LNCAP (cell line): ENCODE results near the gene NUP210.

Experiments
- CTCF ChIP-seq: fragments of 450-650 bp; IDR thresholded peaks from 2 replicates; pipeline ENCODE4 v1.5.1; 2017; ENCODE audit warnings: mild to moderate bottlenecking

NUP210 gene

DNA sequence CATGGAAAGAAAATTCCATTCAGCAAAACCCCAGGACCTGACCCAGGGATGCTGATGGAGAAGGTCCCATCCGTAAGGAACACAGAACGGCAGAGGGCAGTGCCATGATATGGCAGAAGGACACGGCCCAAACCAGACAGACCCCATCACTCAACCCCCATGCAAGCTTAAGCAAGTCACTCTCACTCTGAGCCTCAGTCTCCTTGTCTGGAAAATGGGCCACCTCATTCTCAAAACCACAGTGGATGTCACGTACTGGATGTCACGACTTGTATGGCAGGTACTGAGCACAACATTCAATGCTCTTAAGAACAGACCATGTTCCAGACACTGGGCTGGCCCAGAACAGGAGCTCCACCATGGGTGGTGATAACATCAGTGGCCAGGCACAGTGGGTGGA is 90.4 kb downstream of the NUP210 start:
- no peak for TF ChIP-seq CTCF

GRCh38 chr3:13325892-13326443 is 94.2 kb downstream of the NUP210 start:
- no peak for TF ChIP-seq CTCF

- TF ChIP-seq CTCF: no peak
These were observed 95.2 kb downstream of the NUP210 start for GRCh38 chr3:13324835-13325501.

GRCh38 chr3:13323822-13324221 is 96.3 kb downstream of the NUP210 start:
- no peak for TF ChIP-seq CTCF

DNA sequence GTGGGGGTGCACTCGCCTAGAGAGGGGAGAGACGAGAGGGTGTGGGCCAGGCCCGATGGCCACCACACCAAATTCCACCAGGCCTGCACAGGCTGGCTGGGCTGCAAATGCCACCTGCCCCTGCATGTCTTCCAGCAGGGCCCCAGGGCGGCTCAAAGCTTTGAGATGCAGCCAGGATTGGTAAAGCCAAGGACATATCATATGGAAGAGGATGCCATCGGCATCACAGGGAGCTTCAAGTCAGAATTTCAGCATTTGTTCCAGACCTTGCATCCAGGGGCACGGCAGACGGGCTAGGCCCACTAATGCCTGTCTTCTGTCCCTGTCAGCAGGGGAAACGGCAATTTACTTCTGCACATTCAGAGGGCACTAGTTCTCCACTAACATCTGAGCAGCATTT is 97.8 kb downstream of the NUP210 start:
- TF ChIP-seq CTCF: no peak

DNA sequence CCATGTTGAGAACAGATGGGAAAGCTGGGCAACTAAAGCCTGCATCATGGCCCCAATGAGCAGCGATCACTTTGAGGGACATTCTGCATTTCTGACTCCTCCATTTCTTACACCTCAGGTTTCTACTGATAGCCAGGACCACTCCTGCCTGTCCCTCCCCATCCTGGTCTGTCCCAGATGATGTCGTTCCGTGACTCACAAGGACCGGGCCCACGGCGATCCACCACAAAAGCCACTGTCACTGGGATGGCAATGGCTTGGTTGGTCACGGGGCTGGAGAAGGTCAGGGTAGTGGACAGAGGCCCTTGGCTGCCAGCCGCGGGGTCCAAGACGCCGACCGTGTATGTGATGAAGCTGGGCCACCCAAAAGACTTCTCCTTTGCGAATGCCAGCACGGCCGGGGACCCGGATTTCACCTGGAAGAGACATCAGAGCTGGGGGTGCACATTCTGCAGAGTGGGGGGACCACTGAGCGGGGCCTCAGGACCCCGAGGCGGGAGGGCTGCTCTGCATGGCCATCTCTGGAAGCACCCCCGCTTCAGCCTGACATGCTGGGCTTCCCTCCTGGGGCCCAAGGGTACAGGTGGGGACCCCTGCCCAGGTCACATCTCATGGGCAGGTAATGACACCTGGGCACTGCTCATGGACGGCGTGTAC is 100.4 kb downstream of the NUP210 start:
- no peak for TF ChIP-seq CTCF

- no peak for TF ChIP-seq CTCF
These were observed 101.3 kb downstream of the NUP210 start for GRCh38 chr3:13318626-13319470.
